Measurements from ENCODE around the gene FAM174A. TPM values are rescaled to one million over a fixed set of nuclear protein-coding genes. Genes with fewer than 3 reads are reported as not detected.

Gene FAM174A
- total RNA-seq (2021): 3.1 and 4.1 TPM in 2 replicates
- Bru-seq, nascent RNA: percentile 51 among the genes with signal in this experiment
- BruChase-seq, experiment 1, labeled RNA remaining after a 2-hour chase: percentile 41 among the genes with signal in this experiment
- percentile 30 among the genes with signal in this experiment for BruChase-seq, experiment 2, labeled RNA remaining after a 6-hour chase
- long read RNA-seq, partial matches to known transcripts: 0 of 4 reads
- long read RNA-seq, other reads (novel, unspliced or antisense): 0 of 4 reads

- TF ChIP-seq EZH2 (IDR thresholded peaks at IDR 0.05; ENCODE audit: borderline replicate concordance, low read depth, low read length, poor library complexity, severe bottlenecking) (no peak), CTCF (conservative IDR thresholded peaks at IDR 0.05; ENCODE audit: low read depth, low read length) (no peak)
- H3K4me3 ChIP-seq (ENCODE audit: low read depth, low read length, poor library complexity, severe bottlenecking): peak within 1 kb of the TSS; percentile 71
- H3K27ac ChIP-seq (ENCODE audit: low read depth, low read length, poor library complexity, severe bottlenecking): peak within 1 kb of the TSS; percentile 56
- H3K9me3 ChIP-seq (ENCODE audit: low read depth, low read length, poor library complexity, severe bottlenecking): no peaks in the 10 kb centered on the region
- ChIA-PET CTCF (no interaction called here), POLR2A (ENCODE audit: low non-redundant PET) (no interaction called here)
- H3K4me1 ChIP-seq (ENCODE audit: insufficient read depth, low read length, poor library complexity, severe bottlenecking): peaks cover 14% of the 10 kb centered on the region
- BruUV-seq (replicated peaks): no TSS peak
- H3K36me3 ChIP-seq (ENCODE audit: insufficient read depth, low read length, poor library complexity, severe bottlenecking): no peaks in the 10 kb centered on the region
- H3K27me3 ChIP-seq (replicated peaks; ENCODE audit: insufficient read depth, low read depth, low read length, poor library complexity): no peaks in the 10 kb centered on the region
- peak; percentile 95 for DNase-seq (ENCODE audit: low spot score)
- intact Hi-C loops (cut with micrococcal nuclease; ENCODE audit: unreplicated experiment): no loop called here
Measured at GRCh38 chr5:100535060-100536005, at the start of gene FAM174A. TSS of gene FAM174A (plus strand) at chr5:100535374. CDS start at chr5:100535531, 157 bp downstream.

DNA sequence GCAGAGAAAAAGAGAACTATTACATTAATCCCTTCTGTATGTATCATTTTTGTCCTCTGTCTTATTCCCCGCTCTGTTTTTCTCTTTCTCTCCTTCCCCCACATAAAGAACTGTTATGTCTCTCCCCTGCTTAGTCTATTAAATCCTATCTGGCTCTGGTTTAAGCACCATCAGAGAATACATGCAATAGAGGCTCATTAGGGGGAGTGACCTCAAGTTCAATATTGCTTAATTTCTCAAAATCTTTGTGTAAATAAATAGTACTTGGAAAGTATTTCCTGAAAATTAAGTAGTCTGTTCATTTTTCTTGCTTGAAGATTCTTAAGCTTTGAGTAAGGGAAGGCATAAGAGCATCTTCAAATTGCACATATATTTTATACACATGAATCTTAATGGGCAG is 41.2 kb upstream of the FAM174A start:
- POLR2A ChIA-PET (ENCODE audit: low non-redundant PET): no interaction called here

GRCh38 chr5:100496296-100496695 is 38.9 kb upstream of the FAM174A start:
- Histone ChIP-seq H3K9me3 (ENCODE audit: low read depth, low read length, poor library complexity, severe bottlenecking) (no peaks in the 10 kb centered on the region), H3K27me3 (replicated peaks; ENCODE audit: insufficient read depth, low read depth, low read length, poor library complexity) (no peaks in the 10 kb centered on the region), H3K4me1 (ENCODE audit: insufficient read depth, low read length, poor library complexity, severe bottlenecking) (no peaks in the 10 kb centered on the region), H3K36me3 (ENCODE audit: insufficient read depth, low read length, poor library complexity, severe bottlenecking) (no peaks in the 10 kb centered on the region), H3K4me3 (ENCODE audit: low read depth, low read length, poor library complexity, severe bottlenecking) (no peak overlapping the region), H3K27ac (ENCODE audit: low read depth, low read length, poor library complexity, severe bottlenecking) (no peak overlapping the region)
- intact Hi-C loops (cut with micrococcal nuclease; ENCODE audit: unreplicated experiment): no loop called here
- BruUV-seq (replicated peaks): no TSS peak
- POLR2A ChIA-PET (ENCODE audit: low non-redundant PET): no interaction called here
- TF ChIP-seq CTCF (conservative IDR thresholded peaks at IDR 0.05; ENCODE audit: low read depth, low read length) (no peak), EZH2 (IDR thresholded peaks at IDR 0.05; ENCODE audit: borderline replicate concordance, low read depth, low read length, poor library complexity, severe bottlenecking) (no peak)
- CTCF ChIA-PET: no interaction called here
- no peak for DNase-seq (ENCODE audit: low spot score)

More for the DNA sequence above, 41.2 kb upstream of the FAM174A start:
- Histone ChIP-seq H3K4me1 (ENCODE audit: insufficient read depth, low read length, poor library complexity, severe bottlenecking) (no peaks in the 10 kb centered on the region), H3K36me3 (ENCODE audit: insufficient read depth, low read length, poor library complexity, severe bottlenecking) (no peaks in the 10 kb centered on the region), H3K27ac (ENCODE audit: low read depth, low read length, poor library complexity, severe bottlenecking) (no peak overlapping the region), H3K27me3 (replicated peaks; ENCODE audit: insufficient read depth, low read depth, low read length, poor library complexity) (no peaks in the 10 kb centered on the region), H3K9me3 (ENCODE audit: low read depth, low read length, poor library complexity, severe bottlenecking) (no peaks in the 10 kb centered on the region), H3K4me3 (ENCODE audit: low read depth, low read length, poor library complexity, severe bottlenecking) (no peak overlapping the region)
- CTCF ChIA-PET: no interaction called here
- DNase-seq (ENCODE audit: low spot score): no peak
- TF ChIP-seq EZH2 (IDR thresholded peaks at IDR 0.05; ENCODE audit: borderline replicate concordance, low read depth, low read length, poor library complexity, severe bottlenecking) (no peak), CTCF (conservative IDR thresholded peaks at IDR 0.05; ENCODE audit: low read depth, low read length) (no peak)
- BruUV-seq (replicated peaks): no TSS peak
- intact Hi-C loops (cut with micrococcal nuclease; ENCODE audit: unreplicated experiment): no loop called here
